Measurements from ENCODE around the gene DNAH14. TPM values are rescaled to one million over a fixed set of nuclear protein-coding genes. Genes with fewer than 3 reads are reported as not detected.

The DNAH14 gene
- total and polyA plus RNA-seq, 2 of the 8 experiments (the other 6 are each of a cell fraction or from before 2014, with no cell fraction given), result 8.4 to 40.7 TPM

- no peak for FAIRE-seq
- Histone ChIP-seq H4K91ac (replicated peaks; ENCODE audit: insufficient read length, low read length) (no peak overlapping the region), H2BK120ac (replicated peaks; ENCODE audit: low read depth, low read length) (no peak overlapping the region), H3K4me1 (replicated peaks in 1 of 4; ENCODE audit: control insufficient read depth in 3 of 4, insufficient read depth in 4 of 4, low read length in 3 of 4) (no peaks in the 10 kb centered on the region), H3K4me2 (ENCODE audit: insufficient read depth in 1 of 2, low read depth in 2 of 2, low read length in 2 of 2) (no peak overlapping the region), H3K23ac (ENCODE audit: insufficient read length) (no peak overlapping the region), H3K9ac (replicated peaks in 1 of 4; ENCODE audit: extremely low read depth in 1 of 4, low read depth in 3 of 4, low read length in 3 of 4) (no peak overlapping the region), H4K20me1 (replicated peaks in 1 of 2; ENCODE audit: control insufficient read depth in 1 of 2, insufficient read depth in 2 of 2, low read length in 2 of 2) (peaks cover 0 to 1% of the 10 kb centered on the region in 2 experiments), H4K5ac (ENCODE audit: insufficient read length, low read depth, low read length) (no peak overlapping the region), H2BK15ac (ENCODE audit: low read length) (no peak overlapping the region), H3K4ac (replicated peaks; ENCODE audit: insufficient read length, low read depth, low read length) (no peak overlapping the region), H3K27ac (ENCODE audit: low read depth, low read length) (no peak overlapping the region), H3K56ac (replicated peaks; ENCODE audit: insufficient read length, low read depth, low read length) (no peak overlapping the region), H3K27me3 (replicated peaks in 1 of 4; ENCODE audit: control insufficient read depth in 3 of 4, extremely low read depth in 1 of 4, insufficient read depth in 3 of 4, low read length in 3 of 4) (peaks cover 8 to 17% (median 14%) of the 10 kb centered on the region in 4 experiments; a peak in 5 of 7 replicates), H3K36me3 (ENCODE audit: control insufficient read depth in 2 of 4, insufficient read depth in 4 of 4, low read length in 3 of 4) (no peaks in the 10 kb centered on the region), H3K18ac (ENCODE audit: extremely low read depth, low read length) (no peak overlapping the region), H2BK5ac (ENCODE audit: low read depth, low read length) (no peak overlapping the region), H2BK12ac (ENCODE audit: low read depth, low read length) (no peak overlapping the region), H3K4me3 (ENCODE audit: extremely low read depth in 1 of 4, insufficient read depth in 2 of 4, low read depth in 3 of 4, low read length in 4 of 4) (no peak overlapping the region), H2BK20ac (ENCODE audit: low read length) (no peak overlapping the region), H3K14ac (ENCODE audit: insufficient read length) (no peak overlapping the region), H3K9me3 (ENCODE audit: insufficient read depth in 2 of 2, low read depth in 1 of 2, low read length in 1 of 2) (no peaks in the 10 kb centered on the region), H3K23me2 (ENCODE audit: low read depth, low read length) (no peaks in the 10 kb centered on the region; the same call in 1 of the 2 replicates), H4K8ac (ENCODE audit: extremely low read depth, insufficient read depth, low read length) (no peak overlapping the region), H3K79me1 (ENCODE audit: low read depth, low read length) (no peaks in the 10 kb centered on the region), H2AK5ac (ENCODE audit: low read depth, low read length) (no peak overlapping the region), H3K79me2 (ENCODE audit: control insufficient read depth in 1 of 2, insufficient read depth in 2 of 2, low read length in 2 of 2) (no peaks in the 10 kb centered on the region), H2AFZ (ENCODE audit: low read length) (no peak overlapping the region)
- no peak for DNase-seq (ENCODE audit: low read depth in 1 of 2, low spot score in 2 of 2)
- WGBS, 2 experiments (ENCODE audit: extremely low coverage in 1 of 2, insufficient coverage in 1 of 2, insufficient read length in 1 of 2, insufficient replicate concordance in 2 of 2, low coverage in 1 of 2, low lambda C conversion rate in 2 of 2, missing lambda C conversion rate in 1 of 2), result 20% methylated on average over 1 of the region's 1 CpG; no CpG with 5 or more reads in 1 of the 2 experiments
- ChIA-PET CTCF (ENCODE audit: partially characterized antibody) (no interaction called here), POLR2A (ENCODE audit: partially characterized antibody) (interaction anchor here (0.6 kb wide), 1 partner anchor 35 kb away, joined by 4 read pairs; no protein-coding TSS in a partner anchor)
- TF ChIP-seq SIRT6 (IDR thresholded peaks at IDR 0.05; ENCODE audit: low read length), result no peak
- no peak for TF ChIP-seq POU5F1 (IDR thresholded peaks at IDR 0.05; ENCODE audit: low read depth, low read length)
- TF ChIP-seq BRCA1 (IDR thresholded peaks at IDR 0.05; ENCODE audit: low read depth, low read length), result no peak
- TF ChIP-seq, protein P1, sequence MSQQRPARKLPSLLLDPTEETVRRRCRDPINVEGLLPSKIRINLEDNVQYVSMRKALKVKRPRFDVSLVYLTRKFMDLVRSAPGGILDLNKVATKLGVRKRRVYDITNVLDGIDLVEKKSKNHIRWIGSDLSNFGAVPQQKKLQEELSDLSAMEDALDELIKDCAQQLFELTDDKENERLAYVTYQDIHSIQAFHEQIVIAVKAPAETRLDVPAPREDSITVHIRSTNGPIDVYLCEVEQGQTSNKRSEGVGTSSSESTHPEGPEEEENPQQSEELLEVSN (IDR thresholded peaks at IDR 0.05), result no peak
- TF ChIP-seq GABPA (IDR thresholded peaks at IDR 0.05; ENCODE audit: borderline replicate concordance, insufficient read depth, low read length), result no peak
- no peak for TF ChIP-seq SP4 (IDR thresholded peaks at IDR 0.05; ENCODE audit: low read length)
- no peak for TF ChIP-seq HDAC6 (IDR thresholded peaks at IDR 0.05; ENCODE audit: low read depth, low read length)
- TF ChIP-seq BCL11A (IDR thresholded peaks at IDR 0.05; ENCODE audit: low read depth in 2 of 2, low read length in 2 of 2), result no peak
- TF ChIP-seq CTBP2 (IDR thresholded peaks at IDR 0.05; ENCODE audit: borderline replicate concordance, insufficient read depth, insufficient read length, low read length), result no peak
- no peak for TF ChIP-seq EP300 (IDR thresholded peaks at IDR 0.05; ENCODE audit: borderline replicate concordance in 1 of 2, low read depth in 2 of 2, low read length in 2 of 2)
- no peak for TF ChIP-seq TCF12 (IDR thresholded peaks at IDR 0.05; ENCODE audit: low read depth, low read length)
- TF ChIP-seq RXRA (IDR thresholded peaks at IDR 0.05; ENCODE audit: insufficient read depth, low read depth, low read length), result no peak
- TF ChIP-seq CHD2 (IDR thresholded peaks at IDR 0.05; ENCODE audit: low read length), result no peak
- no peak for TF ChIP-seq CREB1 (IDR thresholded peaks at IDR 0.05)
- TF ChIP-seq SAP30 (IDR thresholded peaks at IDR 0.05; ENCODE audit: insufficient read depth, insufficient replicate concordance, low read length), result no peak
Measured at GRCh38 chr1:225366552-225366951, 437.1 kb downstream of the DNAH14 start.

All from H1 (cell line).